Effector memory CD4-positive, alpha-beta T cell (primary cell): ENCODE data around the gene SPOP.

Experiments
- DNase-seq, 3 donors: peaks; one replicate each; pipeline ENCODE4 v3.0.0-alpha.2; 2020
- H3K27ac ChIP-seq: 2 replicates; pipeline ENCODE4 v1.7.0; 2013; ENCODE audit warnings: mild to moderate bottlenecking, low read length, moderate library complexity; ENCODE audit not compliant: insufficient read depth, poor library complexity, severe bottlenecking
- H3K27me3 ChIP-seq: replicated peaks from 2 replicates; pipeline ENCODE4 v1.7.0; 2013; ENCODE audit warnings: mild to moderate bottlenecking, low read length; ENCODE audit not compliant: insufficient read depth, control insufficient read depth, poor library complexity, severe bottlenecking
- H3K36me3 ChIP-seq: 2 replicates; pipeline ENCODE4 v1.7.0; 2013; ENCODE audit warnings: mild to moderate bottlenecking, low read length, moderate library complexity; ENCODE audit not compliant: control insufficient read depth, insufficient read depth
- H3K4me1 ChIP-seq: 2 replicates; pipeline ENCODE4 v1.7.0; 2013; ENCODE audit warnings: low read length, mild to moderate bottlenecking; ENCODE audit not compliant: control insufficient read depth, insufficient read depth, poor library complexity, severe bottlenecking
- H3K4me3 ChIP-seq: 2 replicates; pipeline ENCODE4 v1.7.0; 2013; ENCODE audit warnings: low read length, low read depth, mild to moderate bottlenecking; ENCODE audit not compliant: insufficient read depth, poor library complexity, severe bottlenecking
- H3K9me3 ChIP-seq: 2 replicates; pipeline ENCODE4 v1.7.0; 2013; ENCODE audit warnings: mild to moderate bottlenecking, low read length, moderate library complexity; ENCODE audit not compliant: control insufficient read depth

Gene SPOP

GRCh38 chr17:49581648-49581998 lies 96.3 kb downstream of the SPOP start:
- Histone ChIP-seq H3K36me3 (no peaks in the 10 kb centered on the region), H3K4me3 (no peak overlapping the region), H3K27me3 (peaks cover 16% of the 10 kb centered on the region), H3K27ac (no peak overlapping the region), H3K4me1 (peaks cover 3% of the 10 kb centered on the region), H3K9me3 (no peaks in the 10 kb centered on the region)
- no peak for DNase-seq

DNA sequence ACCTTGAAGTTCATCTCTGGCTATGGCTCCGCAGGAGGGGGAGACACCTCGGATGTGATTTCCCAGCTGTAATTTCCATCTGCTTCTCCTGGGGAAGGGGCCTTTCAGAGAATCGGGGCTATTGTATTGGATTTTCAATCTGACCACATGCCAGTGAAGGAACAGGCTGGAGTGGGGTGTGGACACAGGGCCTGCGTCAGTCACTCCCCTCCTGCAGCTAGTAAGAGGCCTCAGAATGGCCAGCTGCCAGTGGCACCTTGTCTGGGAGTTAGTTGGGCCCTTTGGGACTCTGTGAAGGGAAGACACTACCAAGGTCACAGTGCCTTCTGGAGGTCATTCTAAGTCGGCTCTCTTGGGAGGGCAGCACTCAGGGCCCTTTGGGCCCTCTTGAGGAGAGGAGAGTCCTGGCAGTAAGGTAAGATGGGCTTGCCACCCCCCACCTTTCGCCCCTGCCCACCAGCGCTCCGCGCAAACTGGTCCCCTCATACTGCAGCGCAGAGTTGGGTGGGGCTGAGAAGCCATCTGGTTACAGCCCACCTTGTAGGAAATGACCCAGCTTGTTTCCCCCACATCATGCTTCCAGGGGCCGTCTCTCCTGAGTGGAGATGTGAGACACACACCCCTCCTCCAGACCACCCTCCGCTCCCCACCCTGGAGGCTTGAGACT lies 96.8 kb downstream of the SPOP start:
- Histone ChIP-seq H3K27ac (no peak overlapping the region), H3K4me3 (no peak overlapping the region), H3K27me3 (peaks cover 21% of the 10 kb centered on the region), H3K4me1 (peaks cover 8% of the 10 kb centered on the region), H3K9me3 (no peaks in the 10 kb centered on the region), H3K36me3 (no peaks in the 10 kb centered on the region)
- DNase-seq, result no peak

DNA sequence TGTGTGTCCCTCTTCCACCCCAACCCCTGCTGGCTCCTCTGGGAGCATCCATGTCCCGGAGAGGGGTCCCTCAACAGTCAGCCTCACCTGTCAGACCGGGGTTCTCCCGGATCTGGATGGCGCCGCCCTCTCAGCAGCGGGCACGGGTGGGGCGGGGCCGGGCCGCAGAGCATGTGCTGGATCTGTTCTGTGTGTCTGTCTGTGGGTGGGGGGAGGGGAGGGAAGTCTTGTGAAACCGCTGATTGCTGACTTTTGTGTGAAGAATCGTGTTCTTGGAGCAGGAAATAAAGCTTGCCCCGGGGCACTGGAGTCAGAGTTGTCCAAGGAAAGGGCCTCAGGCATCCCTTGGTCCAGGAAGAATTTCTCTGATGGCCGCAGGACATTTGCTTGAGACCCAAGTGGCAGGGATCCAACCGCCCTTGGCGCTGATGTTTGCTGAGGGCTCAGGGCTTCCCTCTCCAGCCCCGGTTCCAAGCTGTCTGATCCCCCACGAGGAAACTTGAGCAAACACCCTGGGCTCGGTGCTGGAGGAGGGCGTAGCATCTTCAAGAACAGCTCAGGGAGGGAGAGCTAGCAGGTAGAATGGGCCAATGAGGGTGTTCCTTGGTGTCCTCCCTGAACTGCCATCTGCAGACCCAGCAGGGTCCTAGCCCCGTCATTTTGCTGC lies 97.7 kb downstream of the SPOP start:
- Histone ChIP-seq H3K4me1 (peaks cover 13% of the 10 kb centered on the region), H3K4me3 (no peak overlapping the region), H3K36me3 (no peaks in the 10 kb centered on the region), H3K27me3 (peaks cover 30% of the 10 kb centered on the region), H3K27ac (no peak overlapping the region), H3K9me3 (no peaks in the 10 kb centered on the region)
- no peak for DNase-seq

DNA sequence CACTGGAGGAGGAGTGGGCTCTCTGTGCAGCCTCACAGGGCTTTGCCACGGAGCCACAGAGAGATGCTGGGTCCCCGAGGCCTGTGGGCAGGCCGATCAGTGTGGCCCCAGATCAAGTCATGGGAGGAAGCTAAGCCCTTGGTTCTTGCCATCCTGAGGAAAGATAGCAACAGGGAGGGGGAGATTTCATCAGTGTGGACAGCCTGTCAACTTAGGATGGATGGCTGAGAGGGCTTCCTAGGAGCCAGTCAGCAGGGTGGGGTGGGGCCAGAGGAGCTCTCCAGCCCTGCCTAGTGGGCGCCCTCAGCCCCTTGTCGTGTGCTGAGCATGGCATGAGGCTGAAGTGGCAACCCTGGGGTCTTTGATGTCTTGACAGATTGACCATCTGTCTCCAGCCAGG lies 98.4 kb downstream of the SPOP start:
- no peak for DNase-seq
- Histone ChIP-seq H3K4me1 (peaks cover 13% of the 10 kb centered on the region), H3K27ac (no peak overlapping the region), H3K36me3 (no peaks in the 10 kb centered on the region), H3K9me3 (no peaks in the 10 kb centered on the region), H3K4me3 (no peak overlapping the region), H3K27me3 (peaks cover 36% of the 10 kb centered on the region)

DNA sequence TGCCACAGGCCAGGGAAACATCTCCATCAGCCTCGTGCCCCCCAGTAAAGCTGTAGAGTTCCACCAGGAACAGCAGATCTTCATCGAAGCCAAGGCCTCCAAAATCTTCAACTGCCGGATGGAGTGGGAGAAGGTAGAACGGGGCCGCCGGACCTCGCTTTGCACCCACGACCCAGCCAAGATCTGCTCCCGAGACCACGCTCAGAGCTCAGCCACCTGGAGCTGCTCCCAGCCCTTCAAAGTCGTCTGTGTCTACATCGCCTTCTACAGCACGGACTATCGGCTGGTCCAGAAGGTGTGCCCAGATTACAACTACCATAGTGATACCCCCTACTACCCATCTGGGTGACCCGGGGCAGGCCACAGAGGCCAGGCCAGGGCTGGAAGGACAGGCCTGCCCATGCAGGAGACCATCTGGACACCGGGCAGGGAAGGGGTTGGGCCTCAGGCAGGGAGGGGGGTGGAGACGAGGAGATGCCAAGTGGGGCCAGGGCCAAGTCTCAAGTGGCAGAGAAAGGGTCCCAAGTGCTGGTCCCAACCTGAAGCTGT lies 98.9 kb downstream of the SPOP start:
- H3K4me3 ChIP-seq, result no peak overlapping the region
- H3K27me3 ChIP-seq, result peaks cover 36% of the 10 kb centered on the region
- peaks cover 13% of the 10 kb centered on the region for H3K4me1 ChIP-seq
- H3K36me3 ChIP-seq, result no peaks in the 10 kb centered on the region
- no peak for DNase-seq
- H3K27ac ChIP-seq, result no peak overlapping the region
- H3K9me3 ChIP-seq, result no peaks in the 10 kb centered on the region

GRCh38 chr17:49578414-49578813 lies 99.5 kb downstream of the SPOP start:
- H3K27me3 ChIP-seq, result peaks cover 36% of the 10 kb centered on the region
- no peaks in the 10 kb centered on the region for H3K36me3 ChIP-seq
- H3K9me3 ChIP-seq, result no peaks in the 10 kb centered on the region
- peaks cover 13% of the 10 kb centered on the region for H3K4me1 ChIP-seq
- H3K4me3 ChIP-seq, result no peak overlapping the region
- no peak for DNase-seq
- H3K27ac ChIP-seq, result no peak overlapping the region

GRCh38 chr17:49577963-49578362 lies 99.9 kb downstream of the SPOP start:
- DNase-seq, result no peak
- H3K4me1 ChIP-seq, result peaks cover 13% of the 10 kb centered on the region
- H3K27me3 ChIP-seq, result peaks cover 36% of the 10 kb centered on the region
- no peak overlapping the region for H3K27ac ChIP-seq
- no peaks in the 10 kb centered on the region for H3K36me3 ChIP-seq
- H3K9me3 ChIP-seq, result no peaks in the 10 kb centered on the region
- H3K4me3 ChIP-seq, result no peak overlapping the region

DNA sequence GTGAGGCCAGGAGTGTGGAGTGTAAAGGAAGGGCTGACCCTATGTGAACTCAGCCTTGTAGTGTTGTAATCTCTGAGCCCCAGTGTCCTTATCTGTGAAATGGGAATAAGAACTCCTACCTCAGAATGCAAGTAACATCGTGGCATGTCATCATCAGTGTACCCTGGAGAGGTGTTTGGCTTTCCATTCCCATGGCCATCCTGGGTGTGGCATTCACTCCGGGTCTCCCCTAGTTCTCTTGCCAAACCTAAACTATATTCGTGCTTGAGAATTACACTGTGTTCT lies 100.3 kb downstream of the SPOP start:
- Histone ChIP-seq H3K27me3 (peaks cover 36% of the 10 kb centered on the region), H3K4me1 (peaks cover 13% of the 10 kb centered on the region), H3K36me3 (no peaks in the 10 kb centered on the region), H3K9me3 (no peaks in the 10 kb centered on the region), H3K4me3 (no peak overlapping the region), H3K27ac (no peak overlapping the region)
- no peak for DNase-seq

DNA sequence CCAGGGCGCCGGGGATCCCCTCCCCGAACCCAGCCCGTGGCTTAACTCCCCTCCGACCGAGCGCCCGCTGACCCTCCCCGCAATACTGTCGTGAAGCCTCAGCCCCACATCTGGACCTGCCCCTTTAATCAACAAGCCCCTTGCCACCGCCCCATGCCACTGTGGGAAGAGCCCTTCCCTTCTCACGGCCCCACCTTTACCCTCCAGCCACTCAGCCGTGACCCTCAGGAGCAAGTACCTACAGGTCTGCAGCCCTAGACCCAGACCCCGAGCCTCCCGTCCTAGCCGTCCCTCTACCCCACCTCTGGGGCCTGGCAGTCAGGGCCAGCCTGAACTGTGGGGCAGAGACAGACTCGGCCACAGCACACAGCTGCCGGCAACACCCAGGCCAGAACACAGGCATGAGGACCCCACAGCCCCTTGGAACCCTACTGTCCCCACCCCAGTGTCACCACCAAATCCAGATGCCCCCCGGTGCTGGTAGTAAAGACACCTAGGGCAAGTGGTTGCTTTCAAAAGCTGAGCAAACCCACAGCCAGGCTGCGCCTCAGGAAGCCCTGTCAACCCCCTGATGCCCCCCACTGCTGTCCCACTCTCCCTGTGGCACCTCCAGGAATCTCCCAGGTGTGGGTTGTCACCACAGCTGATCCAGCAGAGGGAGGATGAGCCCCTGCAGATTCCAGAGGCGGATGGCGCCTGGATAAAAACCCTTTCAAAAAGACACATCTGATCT lies 100.8 kb downstream of the SPOP start:
- H3K27ac ChIP-seq, result no peak overlapping the region
- no peak for DNase-seq
- H3K9me3 ChIP-seq, result no peaks in the 10 kb centered on the region
- peaks cover 36% of the 10 kb centered on the region for H3K27me3 ChIP-seq
- no peaks in the 10 kb centered on the region for H3K36me3 ChIP-seq
- no peak overlapping the region for H3K4me3 ChIP-seq
- peaks cover 13% of the 10 kb centered on the region for H3K4me1 ChIP-seq
